RWPE2 (cell line): ENCODE data around the gene ABHD8.
A peak's percentile ranks its signal among the peaks of the same experiment; 100 is the strongest.
"Not testable (repeated sequence)": the region's sequence is repeated elsewhere in the genome, so short reads cannot be mapped to it uniquely, and the experiment has no call there.

Source experiments
- ATAC-seq: fragments of 200-7000 bp; cut with Tn5 transposase; 3 replicates; pipeline ENCODE4 v1.9.1; 2021; ENCODE audit warnings: low read depth
- DNase-seq: peaks from one replicate; pipeline ENCODE4 v3.0.0-alpha.2; 2020; ENCODE audit warnings: low spot score
- H3K27ac ChIP-seq: fragments of 450-650 bp; 2 replicates; pipeline ENCODE4 v1.5.1; 2017; ENCODE audit warnings: mild to moderate bottlenecking; ENCODE audit not compliant: poor library complexity, severe bottlenecking
- H3K27me3 ChIP-seq: fragments of 250-450 bp; sonication (Bioruptor Pico); 2 replicates; pipeline ENCODE4 v1.5.1; 2021; ENCODE audit warnings: mild to moderate bottlenecking, moderate library complexity; ENCODE audit not compliant: insufficient read depth, poor library complexity, severe bottlenecking
- H3K36me3 ChIP-seq: fragments of 250-450 bp; sonication (Bioruptor Pico); 2 replicates; pipeline ENCODE4 v1.5.1; 2020; ENCODE audit warnings: low read depth, mild to moderate bottlenecking, moderate library complexity
- H3K4me1 ChIP-seq: fragments of 250-450 bp; sonication (Bioruptor Pico); 2 replicates; pipeline ENCODE4 v1.5.1; 2021; ENCODE audit warnings: mild to moderate bottlenecking, moderate library complexity; ENCODE audit not compliant: insufficient read depth, poor library complexity, severe bottlenecking
- H3K4me3 ChIP-seq: fragments of 250-450 bp; sonication (Bioruptor Pico); 2 replicates; pipeline ENCODE4 v1.5.1; 2021; ENCODE audit warnings: mild to moderate bottlenecking, moderate library complexity; ENCODE audit not compliant: severe bottlenecking
- H3K9me3 ChIP-seq: fragments of 250-450 bp; sonication (Bioruptor Pico); 2 replicates; pipeline ENCODE4 v1.5.1; 2021; ENCODE audit warnings: mild to moderate bottlenecking, moderate library complexity; ENCODE audit not compliant: severe bottlenecking
- TF ChIP-seq, protein P1 (sequence below): fragments of 450-650 bp; IDR thresholded peaks from one replicate; pipeline ENCODE4 v1.5.1; 2017; ENCODE audit warnings: mild to moderate bottlenecking, moderate library complexity; ENCODE audit not compliant: poor library complexity, severe bottlenecking

ABHD8 gene

DNA sequence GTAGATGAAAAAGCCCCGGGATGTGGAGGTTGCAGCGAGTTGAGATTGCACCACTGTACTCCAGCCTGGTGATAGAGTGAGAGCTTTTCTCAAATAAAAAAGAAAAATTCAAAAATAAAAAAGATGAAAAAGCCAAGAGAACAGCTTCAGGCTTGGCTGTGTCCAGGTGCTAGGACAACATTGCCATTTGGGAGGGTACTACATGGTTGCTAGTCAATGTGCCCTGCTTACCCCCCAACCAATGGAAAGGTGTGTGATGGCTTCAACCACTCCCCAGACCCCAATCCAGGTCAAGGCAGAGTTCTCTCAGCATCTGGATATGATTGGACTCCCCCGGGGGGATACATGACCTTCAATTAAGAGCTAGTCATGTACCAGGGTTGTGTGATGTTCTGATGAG lies 23.8 kb downstream of the ABHD8 start:
- Histone ChIP-seq H3K27ac (no peak overlapping the region), H3K4me1 (no peaks in the 10 kb centered on the region), H3K36me3 (peaks cover 28% of the 10 kb centered on the region), H3K4me3 (no peak overlapping the region), H3K27me3 (no peaks in the 10 kb centered on the region), H3K9me3 (no peaks in the 10 kb centered on the region)
- TF ChIP-seq, protein P1, sequence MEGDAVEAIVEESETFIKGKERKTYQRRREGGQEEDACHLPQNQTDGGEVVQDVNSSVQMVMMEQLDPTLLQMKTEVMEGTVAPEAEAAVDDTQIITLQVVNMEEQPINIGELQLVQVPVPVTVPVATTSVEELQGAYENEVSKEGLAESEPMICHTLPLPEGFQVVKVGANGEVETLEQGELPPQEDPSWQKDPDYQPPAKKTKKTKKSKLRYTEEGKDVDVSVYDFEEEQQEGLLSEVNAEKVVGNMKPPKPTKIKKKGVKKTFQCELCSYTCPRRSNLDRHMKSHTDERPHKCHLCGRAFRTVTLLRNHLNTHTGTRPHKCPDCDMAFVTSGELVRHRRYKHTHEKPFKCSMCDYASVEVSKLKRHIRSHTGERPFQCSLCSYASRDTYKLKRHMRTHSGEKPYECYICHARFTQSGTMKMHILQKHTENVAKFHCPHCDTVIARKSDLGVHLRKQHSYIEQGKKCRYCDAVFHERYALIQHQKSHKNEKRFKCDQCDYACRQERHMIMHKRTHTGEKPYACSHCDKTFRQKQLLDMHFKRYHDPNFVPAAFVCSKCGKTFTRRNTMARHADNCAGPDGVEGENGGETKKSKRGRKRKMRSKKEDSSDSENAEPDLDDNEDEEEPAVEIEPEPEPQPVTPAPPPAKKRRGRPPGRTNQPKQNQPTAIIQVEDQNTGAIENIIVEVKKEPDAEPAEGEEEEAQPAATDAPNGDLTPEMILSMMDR: no peak
- ATAC-seq (no peak), DNase-seq (no peak)

DNA sequence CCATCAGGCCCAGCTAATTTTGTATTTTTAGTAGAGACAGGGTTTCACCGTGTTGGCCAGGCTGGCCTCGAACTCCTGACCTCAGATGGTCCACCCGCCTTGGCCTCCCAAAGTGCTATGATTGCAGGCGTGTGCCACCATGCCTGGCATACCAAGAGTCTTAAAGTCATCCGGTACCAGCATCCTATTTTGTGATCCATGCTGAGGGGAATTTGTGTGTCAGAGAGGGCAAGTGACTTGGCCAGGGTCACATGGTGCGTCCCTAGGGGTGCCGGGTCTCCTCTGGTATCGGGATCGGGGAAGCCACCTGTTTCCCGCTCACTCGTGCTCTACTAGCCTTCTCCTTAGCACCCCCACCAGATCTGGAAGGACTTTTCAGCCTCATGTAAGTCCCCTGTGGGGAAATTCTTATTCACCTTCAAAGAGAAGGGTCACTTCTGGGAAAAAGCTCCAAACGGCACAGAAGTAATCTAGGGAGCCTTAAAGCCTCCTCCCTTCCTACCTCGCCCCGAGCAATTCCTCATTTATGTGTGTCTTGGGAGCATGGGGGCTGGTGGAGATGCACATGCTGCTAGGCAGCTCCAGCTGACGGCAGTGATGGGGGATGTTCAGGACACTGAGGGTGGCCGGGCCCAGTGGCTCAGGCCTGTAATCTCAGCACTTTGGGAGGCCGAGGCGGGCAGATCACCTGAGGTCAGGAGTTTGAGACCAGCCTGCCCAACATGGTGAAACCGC lies 27.6 kb downstream of the ABHD8 start:
- Histone ChIP-seq H3K27me3 (no peaks in the 10 kb centered on the region), H3K9me3 (no peaks in the 10 kb centered on the region), H3K27ac (no peak overlapping the region), H3K36me3 (peaks cover 52% of the 10 kb centered on the region), H3K4me3 (no peak overlapping the region), H3K4me1 (no peaks in the 10 kb centered on the region)
- ATAC-seq (no peak), DNase-seq (no peak)
- TF ChIP-seq, protein P1: no peak

DNA sequence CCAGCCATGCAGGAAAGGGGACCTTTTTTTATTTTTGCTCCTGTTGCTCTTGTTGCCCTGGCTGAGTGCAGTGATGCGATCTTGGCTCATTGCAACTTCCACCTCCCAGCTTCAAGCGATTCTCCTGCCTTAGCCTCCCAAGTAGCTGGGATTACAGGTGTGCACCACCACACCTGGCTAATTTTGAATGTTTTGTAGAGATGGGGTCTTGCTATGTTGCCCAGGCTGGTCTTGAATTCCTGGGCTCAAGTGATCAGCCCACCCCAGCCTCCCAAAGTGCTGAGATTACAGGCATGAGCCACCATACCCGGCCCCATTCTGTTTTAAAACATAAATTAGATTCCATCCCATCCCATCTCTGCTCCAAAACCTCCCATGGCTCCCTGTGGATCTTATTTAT lies 28.3 kb downstream of the ABHD8 start:
- not testable (repeated sequence) for H3K27me3 ChIP-seq, H3K4me1 ChIP-seq, H3K4me3 ChIP-seq, H3K9me3 ChIP-seq, DNase-seq, ATAC-seq, H3K27ac ChIP-seq
- peaks cover 58% of the 10 kb centered on the region for H3K36me3 ChIP-seq

DNA sequence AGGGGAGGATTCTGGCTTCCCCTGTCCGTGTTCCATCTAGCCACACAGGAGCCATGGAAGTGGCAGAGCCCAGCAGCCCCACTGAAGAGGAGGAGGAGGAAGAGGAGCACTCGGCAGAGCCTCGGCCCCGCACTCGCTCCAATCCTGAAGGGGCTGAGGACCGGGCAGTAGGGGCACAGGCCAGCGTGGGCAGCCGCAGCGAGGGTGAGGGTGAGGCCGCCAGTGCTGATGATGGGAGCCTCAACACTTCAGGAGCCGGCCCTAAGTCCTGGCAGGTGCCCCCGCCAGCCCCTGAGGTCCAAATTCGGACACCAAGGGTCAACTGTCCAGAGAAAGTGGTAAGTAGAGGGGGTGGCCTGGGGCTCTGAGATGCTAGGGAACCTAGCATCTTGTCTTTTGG lies 34.5 kb downstream of the ABHD8 start:
- H3K27ac ChIP-seq: peak overlapping the region; percentile 73
- ATAC-seq (no peak), DNase-seq (no peak)
- no peak overlapping the region for H3K4me3 ChIP-seq
- TF ChIP-seq, protein P1: no peak
- H3K36me3 ChIP-seq: peaks cover 35% of the 10 kb centered on the region
- no peaks in the 10 kb centered on the region for H3K9me3 ChIP-seq
- peaks cover 5% of the 10 kb centered on the region for H3K4me1 ChIP-seq
- H3K27me3 ChIP-seq: no peaks in the 10 kb centered on the region

DNA sequence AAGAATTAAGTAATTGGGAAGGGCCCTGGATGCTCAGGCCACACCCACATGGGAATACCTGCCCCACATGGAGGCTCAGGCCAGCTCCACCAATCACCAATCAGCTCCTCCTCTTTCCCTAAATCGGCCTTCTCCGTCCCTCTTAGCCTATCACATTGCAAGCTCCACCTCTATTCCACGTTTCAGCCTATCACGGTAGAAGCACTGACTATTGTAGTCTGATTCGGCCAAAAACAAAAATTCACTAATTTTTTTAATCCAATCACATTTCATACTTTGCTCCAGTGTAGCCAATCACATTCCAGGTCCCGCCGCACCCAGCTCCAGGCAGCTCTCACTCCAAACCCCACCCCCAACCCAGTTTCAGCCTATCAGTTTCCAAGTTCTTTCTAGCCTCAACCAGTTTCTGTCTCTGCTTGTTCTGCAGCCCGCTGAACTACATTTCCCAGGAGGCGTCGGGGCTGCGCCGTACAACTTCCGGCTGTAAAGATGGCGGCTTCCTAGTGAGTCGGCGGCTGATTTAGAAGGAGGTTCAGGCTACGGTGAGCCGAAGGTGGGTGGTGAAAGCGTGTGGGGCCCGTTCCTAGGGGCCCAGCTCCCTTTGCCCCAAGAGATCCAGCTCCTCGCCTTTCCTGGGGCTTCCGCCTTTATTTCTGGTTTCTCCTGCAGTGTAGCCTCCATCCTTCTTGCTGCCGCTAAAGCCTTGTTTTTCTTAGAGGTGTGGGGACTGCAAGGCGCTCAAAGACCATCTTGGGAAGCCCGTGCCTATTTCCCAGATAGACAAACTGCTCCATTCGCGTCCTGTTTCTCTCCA lies 36.0 kb downstream of the ABHD8 start, which contains the start of gene BABAM1:
TSS of gene BABAM1 (plus strand) at position 469 of the 814 bp plus-strand sequence. CDS start 1,364 bp downstream, outside the sequence.
- ATAC-seq (peak; percentile 95), DNase-seq (peak; percentile 97)
- no peaks in the 10 kb centered on the region for H3K9me3 ChIP-seq
- H3K27ac ChIP-seq: peak within 1 kb of the TSS; percentile 73
- peak within 1 kb of the TSS; percentile 71 for H3K4me3 ChIP-seq
- TF ChIP-seq, protein P1: no peak
- H3K36me3 ChIP-seq: peaks cover 28% of the 10 kb centered on the region
- peaks cover 5% of the 10 kb centered on the region for H3K4me1 ChIP-seq
- H3K27me3 ChIP-seq: no peaks in the 10 kb centered on the region
